Mucosa of descending colon (tissue), 3 donors: ENCODE measurements around the gene ADCY7. TPM values are rescaled to one million over a fixed set of nuclear protein-coding genes. Genes with fewer than 3 reads are reported as not detected.
A peak's percentile ranks its signal among the peaks of the same experiment; 100 is the strongest.

Experiments
- ATAC-seq: fragments of 200-7000 bp; cut with Tn5 transposase; one replicate; pipeline ENCODE4 v1.9.1; 2020; ENCODE audit warnings: mild to moderate bottlenecking, moderate library complexity
- DNase-seq, 3 donors: peaks; one replicate each; pipeline ENCODE4 v3.0.0-alpha.2; 2020
- H3K36me3 ChIP-seq: fragments of 200-600 bp; one replicate; pipeline ENCODE4 v1.8.0; 2021; ENCODE audit warnings: low read depth, mild to moderate bottlenecking
- H3K4me1 ChIP-seq: fragments of 200-600 bp; one replicate; pipeline ENCODE4 v1.8.0; 2021; ENCODE audit warnings: low read depth, mild to moderate bottlenecking
- H3K4me3 ChIP-seq: fragments of 200-600 bp; one replicate; pipeline ENCODE4 v1.8.0; 2021; ENCODE audit warnings: mild to moderate bottlenecking
- H3K9me3 ChIP-seq: fragments of 200-600 bp; one replicate; pipeline ENCODE4 v1.8.0; 2021; ENCODE audit warnings: mild to moderate bottlenecking
- CTCF ChIP-seq: fragments of 200-600 bp; IDR thresholded peaks from one replicate; pipeline ENCODE4 v1.8.0; 2022; ENCODE audit warnings: antibody characterized with exemption, mild to moderate bottlenecking
- intact Hi-C, 2 donors: fragments of 100-400 bp; cut with DNase I in 1 of 2; cut with micrococcal nuclease in 1 of 2; formaldehyde crosslinking; loops; one replicate each; pipeline versions ENCODE4 v1.11.0 to v1.11.1; 2022; cut with DNase I, micrococcal nuclease
- total RNA-seq, 3 donors: library from RNA; stranded (reverse); fragmentation: NEBNext Ultra II Directional in 2 of 3; extraction: Animal tissue kit (Norgen Biotek cat#: 25700) in 2 of 3; gene quantifications; one replicate each; pipeline versions ENCODE4 v1.2.1 to v1.2.4, GENCODE V29; 2021 to 2023
- donor health status: DM: no; HTN: no; CAD: no; lungs with moderate emphysema.
- donor health status: DM: no; HTN: no; CAD: no.
- donor health status: DM: no; HTN: yes; CAD: no.

The ADCY7 gene
- total RNA-seq, 3 donors from 2014 or later, result 12.4 to 25.0 (median 22.7) TPM

GRCh38 chr16:50296807-50297206 is 30.5 kb downstream of the ADCY7 start:
- intact Hi-C loops, result no loop called here
- ATAC-seq, result no peak
- Histone ChIP-seq H3K36me3 (no peaks in the 10 kb centered on the region), H3K4me3 (no peak overlapping the region), H3K9me3 (no peaks in the 10 kb centered on the region), H3K4me1 (peaks cover 8% of the 10 kb centered on the region)
- peak in 2 of 3 donors; percentile 13 to 23 for DNase-seq
- no peak for TF ChIP-seq CTCF

- no peaks in the 10 kb centered on the region for H3K36me3 ChIP-seq
- H3K9me3 ChIP-seq, result no peaks in the 10 kb centered on the region
- intact Hi-C loops, result no loop called here
- no peak for ATAC-seq
- peaks cover 14% of the 10 kb centered on the region for H3K4me1 ChIP-seq
- no peak for TF ChIP-seq CTCF
- no peak overlapping the region for H3K4me3 ChIP-seq
- peak in 2 of 3 donors; percentile 21 to 32 for DNase-seq
Observed at GRCh38 chr16:50297301-50298074, 31.1 kb downstream of the ADCY7 start.

- no peaks in the 10 kb centered on the region for H3K36me3 ChIP-seq
- H3K9me3 ChIP-seq, result no peaks in the 10 kb centered on the region
- no peak for TF ChIP-seq CTCF
- ATAC-seq (no peak), DNase-seq (peak in 2 of 3 donors; percentile 2 to 15)
- H3K4me3 ChIP-seq, result no peak overlapping the region
- peaks cover 20% of the 10 kb centered on the region for H3K4me1 ChIP-seq
- intact Hi-C loops, result no loop called here
Observed at GRCh38 chr16:50298075-50298460, 31.7 kb downstream of the ADCY7 start.

- TF ChIP-seq CTCF, result no peak
- H3K4me3 ChIP-seq, result no peak overlapping the region
Observed at GRCh38 chr16:50298591-50299507, 32.5 kb downstream of the ADCY7 start.

GRCh38 chr16:50299508-50300105 is 33.3 kb downstream of the ADCY7 start:
- no peak for ATAC-seq
- intact Hi-C loops, result no loop called here
- no peak for TF ChIP-seq CTCF
- Histone ChIP-seq H3K4me3 (no peak overlapping the region), H3K4me1 (peaks cover 22% of the 10 kb centered on the region), H3K36me3 (no peaks in the 10 kb centered on the region), H3K9me3 (no peaks in the 10 kb centered on the region)
- DNase-seq, result peak in 2 of 3 donors; percentile 24 to 36

More at GRCh38 chr16:50298591-50299507, 32.5 kb downstream of the ADCY7 start:
- peak in 2 of 3 donors; percentile 16 to 47 for DNase-seq
- Histone ChIP-seq H3K9me3 (no peaks in the 10 kb centered on the region), H3K4me1 (peaks cover 22% of the 10 kb centered on the region), H3K36me3 (no peaks in the 10 kb centered on the region)
- intact Hi-C loops, result no loop called here
- no peak for ATAC-seq
